Glomerular endothelial cell (primary cell): ENCODE measurements around the gene ICAM2. TPM values are rescaled to one million over a fixed set of nuclear protein-coding genes. Genes with fewer than 3 reads are reported as not detected.
"Not testable (repeated sequence)": the region's sequence is repeated elsewhere in the genome, so short reads cannot be mapped to it uniquely, and the experiment has no call there.

ENCODE experiments used
- DNase-seq: peaks from one replicate; pipeline ENCODE4 v3.0.0-alpha.2; 2011; ENCODE audit warnings: low read depth, low spot score; ENCODE audit errors: extremely low read depth
- total RNA-seq: library from RNA; depleted of rRNA; stranded (reverse); fragments of >200 nt; gene quantifications from 2 replicates; pipeline ENCODE4 v1.2.3, GENCODE V29; 2015

ICAM2 gene
- total RNA-seq, 1 donor from 2014 or later, result 1,004 TPM

DNA sequence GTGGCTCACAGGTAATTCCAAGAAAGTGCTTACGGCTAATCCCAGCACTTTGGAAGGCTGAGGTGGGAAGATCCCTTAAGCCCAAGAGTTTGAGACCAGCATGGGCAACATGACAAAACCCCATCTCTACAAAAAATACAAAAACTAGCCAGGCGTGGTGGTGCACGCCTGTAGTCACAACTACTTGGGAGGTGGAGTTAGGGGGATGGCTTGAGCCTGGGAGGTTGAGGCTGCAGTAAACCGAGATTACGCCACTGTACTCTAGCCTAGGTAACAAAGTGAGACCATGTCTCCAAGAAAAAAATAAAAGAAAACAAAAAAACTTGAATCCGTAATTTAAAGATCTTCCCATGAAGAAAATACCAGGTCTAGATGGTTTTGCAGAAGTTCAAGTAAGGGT is 5.0 kb downstream of the ICAM2 start:
- DNase-seq, result no peak

DNA sequence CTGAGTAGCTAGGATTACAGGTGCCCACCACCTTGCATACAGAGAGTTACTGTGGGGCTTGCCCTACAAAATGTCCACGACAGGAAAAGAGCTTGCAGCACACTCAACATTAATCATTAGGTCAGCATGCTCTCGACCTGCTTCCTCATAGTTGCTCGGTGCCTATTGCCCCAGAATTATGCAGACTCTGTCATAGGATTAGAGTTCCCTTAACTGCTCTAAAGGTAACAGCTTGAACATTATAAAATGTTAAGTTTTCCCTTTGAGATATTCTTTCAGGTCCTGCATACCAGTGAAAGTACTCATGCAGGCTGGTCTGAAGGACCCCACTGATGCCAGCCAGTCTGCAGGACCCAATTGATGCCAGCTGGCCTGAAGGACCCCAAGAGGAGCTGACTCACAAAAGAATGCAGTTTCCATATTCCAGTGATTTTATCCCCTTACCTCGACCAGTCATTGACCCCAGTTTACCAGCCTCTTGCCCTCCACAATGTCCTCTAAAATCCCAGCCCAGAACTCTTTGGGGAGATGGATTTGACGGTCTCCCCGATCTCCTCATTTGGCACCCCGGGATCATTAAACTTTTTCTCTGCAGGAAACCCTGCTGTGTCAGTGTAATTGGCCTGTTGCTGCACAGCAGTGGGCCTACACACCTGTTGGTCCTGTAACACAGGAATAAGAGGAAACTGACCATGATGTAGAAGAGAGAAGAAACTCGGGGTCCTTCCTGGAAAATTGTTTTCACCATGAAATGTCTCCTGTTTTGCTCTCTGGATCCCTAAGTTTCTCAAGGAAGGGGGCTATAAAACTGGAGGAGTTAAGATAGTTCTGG is 10.6 kb downstream of the ICAM2 start:
- DNase-seq, result no peak

- no peak for DNase-seq
Observed at GRCh38 chr17:64008830-64009229, 11.6 kb downstream of the ICAM2 start.

GRCh38 chr17:64008346-64008745 is 12.1 kb downstream of the ICAM2 start:
- no peak for DNase-seq

GRCh38 chr17:64007838-64008282 is 12.6 kb downstream of the ICAM2 start:
- DNase-seq, result no peak

GRCh38 chr17:64007089-64007837 is 13.2 kb downstream of the ICAM2 start:
- DNase-seq, result not testable (repeated sequence)

GRCh38 chr17:64006361-64007088 is 13.9 kb downstream of the ICAM2 start:
- peak; percentile 92 for DNase-seq

DNA sequence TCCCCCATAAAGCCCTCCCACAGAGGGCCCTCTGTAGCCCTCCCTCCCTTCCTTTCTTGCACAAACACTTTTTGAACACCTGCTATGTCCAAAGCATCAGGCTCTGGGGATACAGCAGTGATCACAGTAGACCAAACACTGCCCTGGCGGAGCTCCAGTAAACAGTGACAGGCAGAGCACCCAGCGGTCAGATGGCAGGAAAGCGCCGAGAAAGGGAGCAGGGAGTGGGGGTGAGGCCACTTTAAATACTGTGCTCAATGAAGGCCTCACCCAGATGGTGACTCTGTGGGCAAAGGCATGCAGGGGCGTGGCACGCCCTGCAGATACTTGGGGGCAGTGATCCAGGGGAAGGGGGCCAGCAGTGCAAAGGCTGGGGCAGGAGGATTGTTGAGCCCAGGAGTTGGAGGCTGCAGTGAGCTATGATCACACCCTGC is 14.7 kb downstream of the ICAM2 start:
- DNase-seq, result no peak

DNA sequence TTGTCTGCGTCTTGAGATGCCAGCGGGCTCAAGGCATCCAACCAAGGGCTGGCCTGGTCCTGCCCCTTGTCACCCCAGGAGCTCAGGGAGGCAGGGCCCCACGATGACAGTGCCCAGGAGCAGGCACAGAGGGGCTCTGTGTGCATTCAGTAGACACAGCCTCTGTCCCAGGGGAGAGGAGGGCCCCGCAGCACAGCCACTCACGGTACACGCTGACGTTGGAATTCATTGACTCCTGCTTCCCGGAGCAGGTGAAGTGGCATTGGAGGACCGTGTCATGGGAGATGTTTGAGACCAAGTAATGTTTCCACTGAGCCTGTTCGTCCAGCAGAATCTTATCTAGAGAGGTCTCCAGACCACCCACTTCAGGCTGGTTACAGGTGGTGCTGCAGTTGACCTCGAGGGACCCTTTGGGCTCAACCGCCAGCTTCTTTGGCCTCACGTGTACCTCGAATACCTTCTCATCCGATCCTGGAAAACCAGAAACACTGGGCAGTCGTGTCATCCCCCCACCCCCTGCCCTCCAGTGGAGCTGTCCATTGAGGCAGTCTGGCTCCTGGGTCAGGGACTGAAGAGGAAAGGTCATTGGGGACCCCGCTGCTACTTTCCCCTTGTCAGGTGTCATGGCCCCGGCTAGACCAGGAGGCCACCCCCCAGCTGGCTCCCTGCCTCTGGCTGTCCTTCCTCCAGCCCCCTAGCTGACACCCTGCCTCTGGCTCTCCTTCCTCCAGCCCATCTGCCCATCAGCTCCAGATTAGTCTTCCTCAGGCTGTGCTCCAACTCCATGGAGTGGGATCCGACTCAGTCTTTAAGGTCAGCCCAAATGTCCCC is 15.3 kb downstream of the ICAM2 start:
- DNase-seq, result no peak

DNA sequence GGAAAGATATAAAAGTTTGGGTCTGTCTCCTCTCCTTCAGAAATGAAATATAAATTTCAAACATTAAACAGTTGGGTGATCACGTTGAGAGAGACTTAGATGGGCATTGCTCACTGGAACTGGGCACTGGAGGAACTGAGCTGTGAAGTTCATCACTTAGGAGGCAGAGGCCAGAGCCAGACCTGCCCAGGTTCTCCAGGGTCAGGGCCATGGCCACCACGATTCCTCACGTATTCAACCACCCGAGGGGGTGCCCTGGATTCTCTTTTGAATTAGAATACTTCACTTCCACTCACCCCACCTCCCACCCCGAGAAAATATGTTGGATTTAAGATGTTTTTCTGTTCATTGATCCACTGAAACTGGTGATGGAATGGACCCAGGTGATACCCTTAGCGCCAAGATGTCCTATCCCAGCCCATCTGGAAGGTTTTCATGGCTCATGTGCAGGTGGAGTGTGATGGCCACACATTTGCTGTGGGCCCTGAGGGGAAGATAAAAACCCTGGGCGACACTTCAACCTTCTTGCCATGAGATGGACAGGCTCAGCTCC is 16.1 kb downstream of the ICAM2 start:
- DNase-seq, result no peak

GRCh38 chr17:64003526-64004121 is 16.8 kb downstream of the ICAM2 start:
- DNase-seq, result no peak

DNA sequence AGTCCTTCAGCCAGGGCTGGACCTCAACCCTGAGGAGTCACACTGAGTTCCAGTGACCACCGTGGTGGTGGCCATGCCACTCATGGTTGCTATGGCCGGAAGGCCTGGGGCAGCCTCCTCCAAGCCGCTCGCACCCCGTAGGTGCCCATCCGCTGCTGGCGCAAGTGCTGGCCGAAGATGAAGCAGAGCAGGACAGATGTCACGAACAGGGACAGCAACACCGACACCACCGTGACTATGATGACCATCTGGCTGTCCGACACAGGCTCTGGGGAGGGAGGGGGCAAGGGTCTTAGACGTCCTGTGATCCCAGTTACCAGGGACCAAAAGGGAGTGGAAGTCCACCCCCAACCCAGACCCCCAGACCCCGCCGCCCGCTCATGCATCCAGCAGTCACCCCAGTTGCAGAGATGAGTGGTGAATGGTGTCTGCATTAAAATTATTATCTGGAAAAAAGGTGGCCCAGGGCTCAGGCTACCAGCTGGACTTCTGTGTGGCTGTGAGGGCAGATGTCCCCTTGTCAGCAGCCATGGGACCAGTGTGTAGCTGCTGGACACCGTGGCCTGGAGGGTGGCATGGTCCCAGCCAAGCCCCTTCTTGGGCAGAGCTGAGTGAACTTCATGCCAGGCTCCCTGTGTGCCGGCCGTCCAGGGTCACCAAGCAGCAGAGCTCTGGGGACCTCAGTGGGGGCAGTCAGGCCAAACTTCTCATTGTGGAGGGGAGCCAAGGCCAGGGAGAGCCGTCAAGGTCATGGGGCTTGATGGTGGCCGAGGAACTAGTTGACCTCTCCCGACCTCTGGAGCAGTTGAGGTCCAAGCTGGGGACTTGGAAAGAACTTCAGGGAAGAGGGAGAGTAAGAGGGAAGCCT is 17.5 kb downstream of the ICAM2 start:
- no peak for DNase-seq

DNA sequence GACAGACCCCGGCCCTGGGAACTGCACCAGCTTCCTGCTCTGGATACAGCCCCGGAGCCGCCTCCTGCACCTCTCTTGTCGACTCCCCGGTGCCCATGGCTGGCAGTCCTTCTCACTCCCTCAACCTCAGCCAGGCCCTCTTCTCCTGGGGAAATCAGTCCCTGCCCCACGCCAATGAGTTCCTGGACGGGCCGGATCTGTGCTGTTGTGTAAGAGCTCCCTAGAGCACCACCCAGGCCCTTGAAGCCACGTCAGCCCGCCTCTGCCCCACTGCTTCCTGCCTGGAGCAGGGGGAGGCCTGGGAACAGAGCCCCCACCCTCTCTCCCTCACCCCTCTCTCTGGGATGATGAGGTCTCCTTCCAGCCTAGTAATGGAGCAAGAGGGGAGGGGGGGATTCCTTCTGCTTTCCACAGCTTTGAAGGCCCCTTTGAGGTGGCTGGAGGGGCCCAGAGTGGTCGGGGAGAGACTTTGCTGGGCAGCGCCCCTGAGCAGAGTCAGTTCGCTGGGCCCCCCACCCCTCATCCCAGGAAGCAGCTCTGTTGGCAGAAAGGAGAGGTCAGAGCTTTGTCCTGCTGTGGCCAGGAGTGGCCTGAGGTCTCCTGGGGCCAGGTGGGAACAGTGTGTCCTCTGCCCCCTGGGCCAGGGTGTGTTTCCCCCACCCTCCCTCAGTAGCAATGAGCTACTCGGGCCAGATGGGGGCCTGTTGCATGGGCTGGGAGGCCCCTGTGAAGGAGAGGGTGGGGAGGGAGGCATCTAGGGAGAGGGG is 18.5 kb downstream of the ICAM2 start:
- DNase-seq, result no peak

DNA sequence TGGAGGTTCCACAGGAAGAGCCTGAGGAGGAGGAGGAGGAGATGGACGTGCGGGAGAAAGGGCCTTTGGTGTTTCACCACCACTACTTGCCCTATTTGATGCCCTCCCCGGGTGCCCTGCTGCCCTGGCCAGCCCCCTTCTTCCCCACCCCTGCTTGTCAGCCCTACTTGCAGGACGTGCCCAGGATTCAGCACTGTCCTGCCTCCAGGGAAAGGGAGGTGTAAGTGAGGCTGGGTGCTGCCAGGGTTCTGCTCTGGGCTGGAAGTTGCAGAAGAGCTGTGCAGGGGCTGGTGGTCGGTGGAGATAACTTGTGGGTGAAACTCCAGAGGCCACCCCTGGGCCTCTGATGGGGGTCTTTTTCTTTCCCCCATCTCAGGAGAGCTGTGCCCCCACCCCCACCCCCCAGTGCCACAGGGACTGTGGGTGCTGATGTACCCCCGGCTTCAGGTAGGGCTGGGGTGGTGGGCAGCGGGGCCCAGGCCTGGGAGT is 19.3 kb downstream of the ICAM2 start:
- no peak for DNase-seq

GRCh38 chr17:63999680-64000531 is 20.5 kb downstream of the ICAM2 start:
- no peak for DNase-seq

DNA sequence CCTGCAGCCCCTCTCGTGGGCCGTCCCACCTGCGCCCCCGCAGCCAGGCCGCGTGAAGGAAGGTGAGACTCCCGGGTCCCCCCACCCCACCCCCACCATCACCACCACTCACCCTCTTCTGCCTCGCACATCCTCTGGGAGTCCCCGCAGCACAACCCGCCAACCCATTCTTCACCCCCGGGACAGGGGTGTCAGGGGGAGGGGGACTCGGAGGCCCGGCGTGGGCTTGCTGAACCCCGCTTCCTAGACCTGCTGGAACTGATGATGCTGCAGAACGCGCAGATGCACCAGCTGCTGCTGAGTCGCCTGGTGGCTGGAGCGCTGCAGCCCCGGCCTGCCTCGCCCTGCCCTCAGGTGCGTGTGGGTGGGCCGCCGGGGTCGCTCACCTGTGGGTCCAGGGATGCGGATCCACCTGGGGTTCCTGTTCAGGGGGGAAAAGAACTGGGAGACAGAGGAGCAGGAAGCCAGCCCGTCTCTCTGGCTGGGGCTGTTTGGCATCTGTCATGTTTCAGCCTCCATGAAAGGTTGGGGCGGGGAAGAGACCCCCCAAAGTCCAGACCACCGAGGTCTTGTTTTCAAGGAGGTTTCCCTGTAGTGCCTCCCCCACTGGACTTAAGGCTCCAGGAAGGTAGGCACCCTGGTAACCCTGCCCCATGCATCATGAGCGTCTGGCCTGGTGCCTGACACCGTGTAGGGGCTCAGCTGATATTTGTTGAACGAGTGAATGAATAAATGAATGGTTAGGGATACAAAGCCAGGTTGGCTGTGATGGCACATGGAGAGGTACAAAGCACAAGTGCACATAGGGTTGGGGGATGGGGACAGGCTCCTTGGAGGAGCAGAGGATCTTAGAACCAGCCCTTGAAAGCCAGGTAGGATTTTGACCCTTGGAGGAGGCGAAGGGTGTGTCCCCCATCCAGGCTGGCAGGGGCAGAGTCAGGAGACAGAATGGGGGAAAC is 21.4 kb downstream of the ICAM2 start:
- DNase-seq, result no peak
